Keratinocyte (primary cell): ENCODE results near the gene BICD1. TPM values are rescaled to one million over a fixed set of nuclear protein-coding genes. Genes with fewer than 3 reads are reported as not detected.

ENCODE experiments used
- DNase-seq: peaks from one replicate; pipeline ENCODE4 v3.0.0-alpha.2; 2011; ENCODE audit warnings: low read depth, missing footprints, low spot score
- FAIRE-seq: peaks from 2 replicates; lab custom pipeline; 2011; peaks lifted over from hg19 to GRCh38; lab: Jason Lieb, UNC
- H2AFZ ChIP-seq: 2 replicates; pipeline ENCODE4 v1.6.0; 2012; ENCODE audit warnings: low read length, control low read depth, inconsistent platforms; ENCODE audit not compliant: control insufficient read depth
- H3K27ac ChIP-seq: 2 replicates; pipeline ENCODE4 v1.5.1; 2011; ENCODE audit warnings: low read length; ENCODE audit not compliant: control insufficient read depth, insufficient read depth
- H3K27me3 ChIP-seq: 3 replicates; pipeline ENCODE4 v1.6.0; 2011; ENCODE audit warnings: low read length; ENCODE audit not compliant: control insufficient read depth, insufficient read depth; ENCODE audit errors: extremely low read depth
- H3K36me3 ChIP-seq, 2 experiments: 2 replicates in 1 of 2; 3 replicates in 1 of 2; pipeline ENCODE4 v1.5.1; 2011; ENCODE audit warnings: low read length in 2 of 2, mild to moderate bottlenecking in 1 of 2; ENCODE audit not compliant: control insufficient read depth in 2 of 2, insufficient read depth in 2 of 2; ENCODE audit errors: extremely low read depth in 1 of 2
- H3K4me1 ChIP-seq: 3 replicates; pipeline ENCODE4 v1.5.1; 2011; ENCODE audit warnings: low read length; ENCODE audit not compliant: control insufficient read depth, insufficient read depth; ENCODE audit errors: extremely low read depth
- H3K4me2 ChIP-seq: 3 replicates; pipeline ENCODE4 v1.6.0; 2011; ENCODE audit warnings: low read depth, low read length; ENCODE audit not compliant: control insufficient read depth, insufficient read depth; ENCODE audit errors: extremely low read depth
- H3K4me3 ChIP-seq, 3 experiments: fragments of 200-600 bp in 1 of 3; sonication (generic) in 1 of 3; 2 replicates in 2 of 3; 3 replicates in 1 of 3; pipeline ENCODE4 v1.5.1; 2011 to 2016; ENCODE audit warnings: low read length in 3 of 3, mild to moderate bottlenecking in 3 of 3, control low read depth in 2 of 3, inconsistent platforms in 1 of 3, low read depth in 1 of 3, mixed read lengths in 1 of 3, mixed run types in 1 of 3, moderate library complexity in 1 of 3; ENCODE audit not compliant: control insufficient read depth in 2 of 3, insufficient read depth in 2 of 3; ENCODE audit errors: extremely low read depth in 1 of 3
- H3K79me2 ChIP-seq: 2 replicates; pipeline ENCODE4 v1.6.0; 2012; ENCODE audit warnings: low read length; ENCODE audit not compliant: control insufficient read depth, insufficient read depth
- H3K9ac ChIP-seq: 3 replicates; pipeline ENCODE4 v1.6.0; 2011; ENCODE audit warnings: low read length; ENCODE audit not compliant: control insufficient read depth, insufficient read depth; ENCODE audit errors: extremely low read depth
- H3K9me1 ChIP-seq: 3 replicates; pipeline ENCODE4 v1.6.0; 2011; ENCODE audit warnings: low read length; ENCODE audit not compliant: control insufficient read depth, insufficient read depth; ENCODE audit errors: extremely low read depth
- H3K9me3 ChIP-seq: 2 replicates; pipeline ENCODE4 v1.5.1; 2012; ENCODE audit warnings: low read depth, low read length; ENCODE audit not compliant: control insufficient read depth
- H4K20me1 ChIP-seq: 3 replicates; pipeline ENCODE4 v1.6.0; 2011; ENCODE audit warnings: low read length; ENCODE audit not compliant: control insufficient read depth, insufficient read depth; ENCODE audit errors: extremely low read depth
- EZH2 ChIP-seq: IDR thresholded peaks from one replicate; pipeline ENCODE4 v1.6.1; 2012; ENCODE audit warnings: inconsistent platforms, mild to moderate bottlenecking, low read length, moderate library complexity
- dilution Hi-C: fragments of 300-500 bp; cut with MboI; formaldehyde crosslinking; loops from one replicate; pipeline ENCODE4 v1.7.0; 2020; ENCODE audit warnings: low sequenced_read_pairs; ENCODE audit not compliant: extremely low pct_ligation_motif_present
- polyA plus RNA-seq, 5 experiments: library from polyadenylated mRNA; depleted of rRNA in 3 of 5; stranded (reverse) in 3 of 5; stranded (forward) in 1 of 5; unstranded in 1 of 5; fragments of >200 nt; gene quantifications; 1 replicate in 1 of 5; 2 replicates in 3 of 5; 3 replicates in 1 of 5; pipeline versions ENCODE4 v1.2.1 to v1.2.3, GENCODE V29; 2011 to 2012; ENCODE audit warnings: missing spikeins in 2 of 5, low read depth in 1 of 5, low replicate concordance in 1 of 5
- TF ChIP-seq, protein P1 (sequence below), 3 experiments: IDR thresholded peaks in 1 of 3; conservative IDR thresholded peaks in 1 of 3; optimal IDR thresholded peaks in 1 of 3; 2 replicates in 2 of 3; 3 replicates in 1 of 3; pipeline versions ENCODE3 to v1.5.1; 2011; ENCODE audit warnings: low read length in 3 of 3, mild to moderate bottlenecking in 3 of 3, moderate library complexity in 2 of 3, control low read depth in 1 of 3, inconsistent platforms in 1 of 3; ENCODE audit not compliant: insufficient read depth in 2 of 3; ENCODE audit errors: extremely low read depth in 1 of 3

The BICD1 gene
- polyA plus RNA-seq, 1 donor (not counting 4 experiments of a cell fraction or from before 2014, with no cell fraction given) = 10.2 TPM

DNA sequence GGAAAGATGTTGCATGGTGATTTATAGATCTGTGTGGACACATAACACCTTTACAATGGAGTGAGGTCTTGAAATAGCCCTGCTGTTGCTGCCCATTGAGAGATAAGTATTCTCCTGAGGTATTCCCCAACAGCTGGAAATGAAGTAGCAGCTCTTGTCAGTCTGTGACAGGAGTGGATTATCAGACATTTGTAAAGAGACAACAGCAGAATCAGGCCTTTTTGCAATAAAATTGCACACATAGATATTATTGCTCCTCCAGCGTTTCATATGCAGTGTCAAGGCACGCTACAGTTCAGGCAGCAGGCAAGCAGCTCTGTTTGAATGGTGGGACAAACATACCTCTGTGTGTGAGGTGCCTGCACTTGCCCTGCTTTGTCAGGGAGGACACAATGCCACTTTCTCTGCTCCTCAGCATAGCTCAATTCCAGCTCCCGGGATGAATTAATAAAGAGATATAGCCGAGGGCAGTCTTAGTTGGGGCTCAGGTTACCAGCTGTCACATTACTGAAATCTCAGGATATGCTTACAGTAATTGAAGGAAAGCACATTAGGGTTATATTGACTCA is 49.4 kb downstream of the BICD1 start:
- Histone ChIP-seq H3K4me3 (no peak overlapping the region), H3K4me2 (peak overlapping the region; percentile 53), H3K9ac (no peak overlapping the region), H3K9me1 (no peaks in the 10 kb centered on the region), H3K27ac (no peak overlapping the region), H3K36me3 (peaks cover 0 to under 1% of the 10 kb centered on the region in 2 experiments), H3K9me3 (no peaks in the 10 kb centered on the region), H3K79me2 (no peaks in the 10 kb centered on the region), H3K4me1 (peaks cover 13% of the 10 kb centered on the region), H2AFZ (peak overlapping the region; percentile 15), H4K20me1 (no peaks in the 10 kb centered on the region), H3K27me3 (no peaks in the 10 kb centered on the region)
- FAIRE-seq = peak; percentile 63
- DNase-seq = no peak
- no peak for TF ChIP-seq EZH2
- TF ChIP-seq, protein P1, sequence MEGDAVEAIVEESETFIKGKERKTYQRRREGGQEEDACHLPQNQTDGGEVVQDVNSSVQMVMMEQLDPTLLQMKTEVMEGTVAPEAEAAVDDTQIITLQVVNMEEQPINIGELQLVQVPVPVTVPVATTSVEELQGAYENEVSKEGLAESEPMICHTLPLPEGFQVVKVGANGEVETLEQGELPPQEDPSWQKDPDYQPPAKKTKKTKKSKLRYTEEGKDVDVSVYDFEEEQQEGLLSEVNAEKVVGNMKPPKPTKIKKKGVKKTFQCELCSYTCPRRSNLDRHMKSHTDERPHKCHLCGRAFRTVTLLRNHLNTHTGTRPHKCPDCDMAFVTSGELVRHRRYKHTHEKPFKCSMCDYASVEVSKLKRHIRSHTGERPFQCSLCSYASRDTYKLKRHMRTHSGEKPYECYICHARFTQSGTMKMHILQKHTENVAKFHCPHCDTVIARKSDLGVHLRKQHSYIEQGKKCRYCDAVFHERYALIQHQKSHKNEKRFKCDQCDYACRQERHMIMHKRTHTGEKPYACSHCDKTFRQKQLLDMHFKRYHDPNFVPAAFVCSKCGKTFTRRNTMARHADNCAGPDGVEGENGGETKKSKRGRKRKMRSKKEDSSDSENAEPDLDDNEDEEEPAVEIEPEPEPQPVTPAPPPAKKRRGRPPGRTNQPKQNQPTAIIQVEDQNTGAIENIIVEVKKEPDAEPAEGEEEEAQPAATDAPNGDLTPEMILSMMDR (optimal IDR thresholded peaks at IDR 0.05 in 1 of 3, IDR thresholded peaks at IDR 0.05 in 1 of 3, conservative IDR thresholded peaks at IDR 0.05 in 1 of 3; ENCODE audit: extremely low read depth in 1 of 3, insufficient read depth in 2 of 3, low read length in 3 of 3) = no peak
- dilution Hi-C loops = no loop called here

DNA sequence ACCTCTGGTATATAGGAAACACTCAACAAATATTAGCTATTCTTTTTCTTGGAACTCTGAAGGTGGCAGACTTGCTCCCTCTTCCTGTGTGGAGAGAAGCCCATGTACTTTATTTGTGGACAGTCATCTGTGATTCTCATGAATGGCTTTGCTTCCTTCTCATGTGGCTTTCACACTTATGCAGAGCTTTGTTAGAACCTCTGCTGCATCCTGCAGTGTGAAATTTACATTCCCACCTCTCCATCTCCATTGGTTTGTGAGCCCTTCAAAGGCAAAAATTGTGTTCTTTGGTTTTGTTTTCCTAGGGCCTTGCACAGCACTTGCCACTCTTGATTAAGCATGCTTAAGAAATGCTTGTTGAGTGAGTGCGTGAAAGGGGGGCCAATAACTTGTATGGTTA is 51.9 kb downstream of the BICD1 start:
- Histone ChIP-seq H2AFZ (no peak overlapping the region), H3K9me3 (no peaks in the 10 kb centered on the region), H4K20me1 (no peaks in the 10 kb centered on the region), H3K27me3 (no peaks in the 10 kb centered on the region), H3K4me2 (no peak overlapping the region), H3K4me1 (peaks cover 10% of the 10 kb centered on the region), H3K4me3 (no peak overlapping the region), H3K27ac (no peak overlapping the region), H3K9me1 (no peaks in the 10 kb centered on the region), H3K36me3 (peaks cover 0 to 3% of the 10 kb centered on the region in 2 experiments), H3K9ac (no peak overlapping the region), H3K79me2 (no peaks in the 10 kb centered on the region)
- DNase-seq = no peak
- no peak for FAIRE-seq
- TF ChIP-seq, protein P1 (optimal IDR thresholded peaks at IDR 0.05 in 1 of 3, IDR thresholded peaks at IDR 0.05 in 1 of 3, conservative IDR thresholded peaks at IDR 0.05 in 1 of 3; ENCODE audit: extremely low read depth in 1 of 3, insufficient read depth in 2 of 3, low read length in 3 of 3) = no peak
- TF ChIP-seq EZH2 = no peak
- dilution Hi-C loops = no loop called here
